HL-60 (cell line): ENCODE results near the gene TMEM270.
A peak's percentile ranks its signal among the peaks of the same experiment; 100 is the strongest.

ENCODE experiments used
- DNase-seq, 2 experiments: peaks; one replicate each; pipeline ENCODE4 v3.0.0-alpha.2; 2010 to 2020; ENCODE audit warnings: low read depth in 1 of 2, low spot score in 1 of 2
- H3K27ac ChIP-seq: fragments of 250-450 bp; sonication (Bioruptor Pico); replicated peaks from 2 replicates; pipeline ENCODE4 v1.5.1; 2020; ENCODE audit warnings: mild to moderate bottlenecking, moderate library complexity
- H3K27me3 ChIP-seq: fragments of 250-450 bp; sonication (Bioruptor Pico); 2 replicates; pipeline ENCODE4 v1.5.1; 2021; ENCODE audit warnings: mild to moderate bottlenecking, moderate library complexity; ENCODE audit not compliant: insufficient read depth, poor library complexity, severe bottlenecking
- H3K4me3 ChIP-seq: replicated peaks from 2 replicates; pipeline ENCODE4 v1.5.1; 2011; ENCODE audit warnings: mild to moderate bottlenecking, control low read depth, low read length; ENCODE audit not compliant: insufficient read depth
- CTCF ChIP-seq: IDR thresholded peaks from one replicate; pipeline ENCODE4 v1.5.1; 2011; ENCODE audit warnings: low read length, control low read depth, inconsistent platforms; ENCODE audit not compliant: insufficient read depth
- GABPA ChIP-seq: IDR thresholded peaks from 2 replicates; pipeline ENCODE4 v1.6.1; 2012; ENCODE audit warnings: low read depth
- POLR2AphosphoS5 ChIP-seq: IDR thresholded peaks from 2 replicates; pipeline ENCODE4 v1.6.1; 2012; ENCODE audit warnings: low read depth
- REST ChIP-seq: IDR thresholded peaks from 2 replicates; pipeline ENCODE4 v1.6.1; 2012; ENCODE audit warnings: low read depth; ENCODE audit not compliant: insufficient replicate concordance
- SPI1 ChIP-seq: IDR thresholded peaks from 2 replicates; pipeline ENCODE4 v1.6.1; 2012; ENCODE audit warnings: low read depth, mild to moderate bottlenecking, borderline replicate concordance

The TMEM270 gene

GRCh38 chr7:73885975-73886798 lies 25.2 kb downstream of the TMEM270 start:
- Histone ChIP-seq H3K27me3 (peaks cover 7% of the 10 kb centered on the region), H3K27ac (no peak overlapping the region), H3K4me3 (no peak overlapping the region)
- DNase-seq, result peak in 1 of 2 experiments; percentile 27
- no peak for TF ChIP-seq CTCF
- TF ChIP-seq SPI1, result no peak
- TF ChIP-seq POLR2AphosphoS5, result peak; percentile 43; the same call in 1 of the 2 replicates
- TF ChIP-seq REST, result no peak
- TF ChIP-seq GABPA, result no peak

GRCh38 chr7:73887762-73888161 lies 26.8 kb downstream of the TMEM270 start:
- TF ChIP-seq CTCF (no peak), REST (no peak)
- H3K27me3 ChIP-seq, result peaks cover 4% of the 10 kb centered on the region
- no peak for DNase-seq
- H3K4me3 ChIP-seq, result no peak overlapping the region
- H3K27ac ChIP-seq, result no peak overlapping the region

GRCh38 chr7:73888959-73889358 lies 28.0 kb downstream of the TMEM270 start:
- H3K4me3 ChIP-seq, result no peak overlapping the region
- H3K27me3 ChIP-seq, result peaks cover 4% of the 10 kb centered on the region
- H3K27ac ChIP-seq, result no peak overlapping the region
- TF ChIP-seq SPI1, result no peak
- no peak for TF ChIP-seq CTCF
- no peak for TF ChIP-seq GABPA
- TF ChIP-seq REST, result no peak
- DNase-seq, result no peak
